DND-41 (cell line): ENCODE measurements around the gene MED31.

Experiments used
- ATAC-seq: fragments of 200-7000 bp; cut with Tn5 transposase; 3 replicates; pipeline ENCODE4 v1.9.1; 2021; ENCODE audit warnings: low read depth; ENCODE audit not compliant: insufficient read depth
- DNase-seq: peaks from one replicate; pipeline ENCODE4 v3.0.0-alpha.2; 2020
- H2AFZ ChIP-seq: 2 replicates; pipeline ENCODE4 v1.6.0; 2012; ENCODE audit warnings: low read depth, low read length
- H3K27ac ChIP-seq: 2 replicates; pipeline ENCODE4 v1.5.1; 2012; ENCODE audit warnings: low read length, inconsistent platforms
- H3K27me3 ChIP-seq: fragments of 200-600 bp; sonication (generic); 2 replicates; pipeline ENCODE4 v1.6.0; 2012; ENCODE audit warnings: low read length, mild to moderate bottlenecking, inconsistent platforms; ENCODE audit not compliant: insufficient read depth, poor library complexity
- H3K36me3 ChIP-seq: 2 replicates; pipeline ENCODE4 v1.5.1; 2012; ENCODE audit warnings: low read length, inconsistent platforms; ENCODE audit not compliant: insufficient read depth
- H3K4me1 ChIP-seq: 2 replicates; pipeline ENCODE4 v1.5.1; 2012; ENCODE audit warnings: mild to moderate bottlenecking, low read length; ENCODE audit not compliant: insufficient read depth
- H3K4me2 ChIP-seq: 2 replicates; pipeline ENCODE4 v1.6.0; 2012; ENCODE audit warnings: mild to moderate bottlenecking, moderate library complexity, low read length, inconsistent platforms; ENCODE audit not compliant: insufficient read depth
- H3K4me3 ChIP-seq, 2 experiments: fragments of 200-600 bp in 1 of 2; shearing (Covaris generic) in 1 of 2; 2 replicates each; pipeline ENCODE4 v1.5.1; 2012 to 2016; ENCODE audit warnings: inconsistent platforms in 2 of 2, low read length in 2 of 2, mild to moderate bottlenecking in 2 of 2, low read depth in 1 of 2, moderate library complexity in 1 of 2
- H3K79me2 ChIP-seq: 2 replicates; pipeline ENCODE4 v1.6.0; 2012; ENCODE audit warnings: low read length, inconsistent platforms; ENCODE audit not compliant: insufficient read depth
- H3K9ac ChIP-seq: 2 replicates; pipeline ENCODE4 v1.6.0; 2012; ENCODE audit warnings: low read depth, mild to moderate bottlenecking, inconsistent platforms, low read length, moderate library complexity
- H3K9me3 ChIP-seq: 2 replicates; pipeline ENCODE4 v1.5.1; 2012; ENCODE audit warnings: low read length, moderate library complexity, mild to moderate bottlenecking, inconsistent platforms; ENCODE audit not compliant: insufficient read depth, severe bottlenecking
- H4K20me1 ChIP-seq: 2 replicates; pipeline ENCODE4 v1.6.0; 2012; ENCODE audit warnings: low read length; ENCODE audit not compliant: insufficient read depth
- EZH2 ChIP-seq: IDR thresholded peaks from 3 replicates; pipeline ENCODE4 v1.6.1; 2012; ENCODE audit warnings: borderline replicate concordance, low read depth, mild to moderate bottlenecking, moderate library complexity, low read length, inconsistent platforms; ENCODE audit not compliant: severe bottlenecking
- TF ChIP-seq, protein P1 (sequence below): IDR thresholded peaks from 2 replicates; pipeline ENCODE4 v1.5.1; 2012; ENCODE audit warnings: borderline replicate concordance, low read length, moderate library complexity, mild to moderate bottlenecking; ENCODE audit not compliant: poor library complexity, severe bottlenecking; ENCODE audit errors: extremely low read depth

Gene MED31

GRCh38 chr17:6684881-6685767 lies 33.7 kb upstream of the MED31 start:
- no peak overlapping the region for H3K9ac ChIP-seq
- H3K4me2 ChIP-seq = no peak overlapping the region
- peaks cover 6% of the 10 kb centered on the region; the same call in 1 of the 2 replicates for H4K20me1 ChIP-seq
- H3K27me3 ChIP-seq = peaks cover 25% of the 10 kb centered on the region
- H3K27ac ChIP-seq = no peak overlapping the region
- no peaks in the 10 kb centered on the region for H3K79me2 ChIP-seq
- TF ChIP-seq, protein P1, sequence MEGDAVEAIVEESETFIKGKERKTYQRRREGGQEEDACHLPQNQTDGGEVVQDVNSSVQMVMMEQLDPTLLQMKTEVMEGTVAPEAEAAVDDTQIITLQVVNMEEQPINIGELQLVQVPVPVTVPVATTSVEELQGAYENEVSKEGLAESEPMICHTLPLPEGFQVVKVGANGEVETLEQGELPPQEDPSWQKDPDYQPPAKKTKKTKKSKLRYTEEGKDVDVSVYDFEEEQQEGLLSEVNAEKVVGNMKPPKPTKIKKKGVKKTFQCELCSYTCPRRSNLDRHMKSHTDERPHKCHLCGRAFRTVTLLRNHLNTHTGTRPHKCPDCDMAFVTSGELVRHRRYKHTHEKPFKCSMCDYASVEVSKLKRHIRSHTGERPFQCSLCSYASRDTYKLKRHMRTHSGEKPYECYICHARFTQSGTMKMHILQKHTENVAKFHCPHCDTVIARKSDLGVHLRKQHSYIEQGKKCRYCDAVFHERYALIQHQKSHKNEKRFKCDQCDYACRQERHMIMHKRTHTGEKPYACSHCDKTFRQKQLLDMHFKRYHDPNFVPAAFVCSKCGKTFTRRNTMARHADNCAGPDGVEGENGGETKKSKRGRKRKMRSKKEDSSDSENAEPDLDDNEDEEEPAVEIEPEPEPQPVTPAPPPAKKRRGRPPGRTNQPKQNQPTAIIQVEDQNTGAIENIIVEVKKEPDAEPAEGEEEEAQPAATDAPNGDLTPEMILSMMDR = no peak
- TF ChIP-seq EZH2 = no peak
- no peaks in the 10 kb centered on the region for H3K36me3 ChIP-seq
- H3K4me3 ChIP-seq = no peak overlapping the region
- DNase-seq (no peak), ATAC-seq (no peak)
- no peaks in the 10 kb centered on the region for H3K9me3 ChIP-seq
- no peaks in the 10 kb centered on the region for H3K4me1 ChIP-seq
- H2AFZ ChIP-seq = no peak overlapping the region

- no peaks in the 10 kb centered on the region for H3K9me3 ChIP-seq
- ATAC-seq (no peak), DNase-seq (no peak)
- H3K27me3 ChIP-seq = peaks cover 27% of the 10 kb centered on the region
- no peak overlapping the region for H3K9ac ChIP-seq
- H3K27ac ChIP-seq = no peak overlapping the region
- no peaks in the 10 kb centered on the region for H3K79me2 ChIP-seq
- no peaks in the 10 kb centered on the region for H3K36me3 ChIP-seq
- no peaks in the 10 kb centered on the region for H3K4me1 ChIP-seq
- H2AFZ ChIP-seq = no peak overlapping the region
- H4K20me1 ChIP-seq = peaks cover 6% of the 10 kb centered on the region; the same call in 1 of the 2 replicates
- no peak overlapping the region for H3K4me2 ChIP-seq
- TF ChIP-seq EZH2 = no peak
- TF ChIP-seq, protein P1 = no peak
- no peak overlapping the region for H3K4me3 ChIP-seq
Observed at GRCh38 chr17:6684460-6684783, 33.0 kb upstream of the MED31 start.

DNA sequence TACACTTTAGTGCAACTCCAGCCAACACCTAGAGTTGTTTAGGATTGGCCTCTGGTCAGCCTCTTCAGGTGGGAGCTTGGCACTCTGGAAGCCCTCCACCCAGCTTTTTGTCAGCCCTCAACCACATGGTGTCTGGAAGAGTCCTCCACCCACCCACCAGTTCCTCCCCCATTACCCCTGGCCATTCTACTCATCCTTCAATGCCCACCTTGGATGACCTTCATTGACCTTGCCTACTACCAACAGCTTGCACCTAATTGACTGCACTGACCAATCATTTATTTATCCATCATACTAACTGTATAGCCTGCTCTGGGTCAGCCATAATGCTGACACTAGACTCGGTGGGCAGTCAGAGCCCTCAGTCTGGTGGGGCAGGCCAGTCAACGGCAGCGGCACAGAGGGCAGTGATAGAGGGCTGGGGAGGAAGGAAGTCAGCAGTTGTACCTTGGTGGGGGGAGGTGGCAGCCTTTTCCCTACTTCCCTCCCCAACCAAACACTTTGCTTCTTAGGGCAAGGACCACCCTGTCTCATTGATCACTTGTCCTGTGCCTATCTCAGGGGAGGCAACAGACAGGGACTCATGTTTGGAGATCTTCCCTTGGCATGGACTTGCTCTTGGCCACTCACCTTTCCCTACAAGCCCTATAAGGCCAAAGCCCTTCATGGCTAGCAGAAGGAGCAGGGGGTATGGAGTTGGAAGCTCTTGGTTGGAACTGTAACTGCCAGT lies 32.5 kb upstream of the MED31 start:
- no peak overlapping the region for H3K4me3 ChIP-seq
- H3K27ac ChIP-seq = no peak overlapping the region
- no peak overlapping the region for H2AFZ ChIP-seq
- no peak for ATAC-seq
- no peak for DNase-seq
- H4K20me1 ChIP-seq = peaks cover 6% of the 10 kb centered on the region; the same call in 1 of the 2 replicates
- H3K4me2 ChIP-seq = no peak overlapping the region
- H3K36me3 ChIP-seq = no peaks in the 10 kb centered on the region
- no peak overlapping the region for H3K9ac ChIP-seq
- H3K27me3 ChIP-seq = peaks cover 27% of the 10 kb centered on the region
- no peaks in the 10 kb centered on the region for H3K9me3 ChIP-seq
- no peaks in the 10 kb centered on the region for H3K4me1 ChIP-seq
- no peak for TF ChIP-seq EZH2
- TF ChIP-seq, protein P1 = no peak
- H3K79me2 ChIP-seq = no peaks in the 10 kb centered on the region
